DND-41 (cell line): ENCODE measurements around the gene KNCN.

Source experiments
- ATAC-seq: fragments of 200-7000 bp; cut with Tn5 transposase; 3 replicates; pipeline ENCODE4 v1.9.1; 2021; ENCODE audit warnings: low read depth; ENCODE audit not compliant: insufficient read depth
- DNase-seq: peaks from one replicate; pipeline ENCODE4 v3.0.0-alpha.2; 2020
- H2AFZ ChIP-seq: 2 replicates; pipeline ENCODE4 v1.6.0; 2012; ENCODE audit warnings: low read depth, low read length
- H3K27ac ChIP-seq: 2 replicates; pipeline ENCODE4 v1.5.1; 2012; ENCODE audit warnings: low read length, inconsistent platforms
- H3K27me3 ChIP-seq: fragments of 200-600 bp; sonication (generic); 2 replicates; pipeline ENCODE4 v1.6.0; 2012; ENCODE audit warnings: low read length, mild to moderate bottlenecking, inconsistent platforms; ENCODE audit not compliant: insufficient read depth, poor library complexity
- H3K36me3 ChIP-seq: 2 replicates; pipeline ENCODE4 v1.5.1; 2012; ENCODE audit warnings: low read length, inconsistent platforms; ENCODE audit not compliant: insufficient read depth
- H3K4me1 ChIP-seq: 2 replicates; pipeline ENCODE4 v1.5.1; 2012; ENCODE audit warnings: mild to moderate bottlenecking, low read length; ENCODE audit not compliant: insufficient read depth
- H3K4me2 ChIP-seq: 2 replicates; pipeline ENCODE4 v1.6.0; 2012; ENCODE audit warnings: mild to moderate bottlenecking, moderate library complexity, low read length, inconsistent platforms; ENCODE audit not compliant: insufficient read depth
- H3K4me3 ChIP-seq, 2 experiments: fragments of 200-600 bp in 1 of 2; shearing (Covaris generic) in 1 of 2; 2 replicates each; pipeline ENCODE4 v1.5.1; 2012 to 2016; ENCODE audit warnings: inconsistent platforms in 2 of 2, low read length in 2 of 2, mild to moderate bottlenecking in 2 of 2, low read depth in 1 of 2, moderate library complexity in 1 of 2
- H3K79me2 ChIP-seq: 2 replicates; pipeline ENCODE4 v1.6.0; 2012; ENCODE audit warnings: low read length, inconsistent platforms; ENCODE audit not compliant: insufficient read depth
- H3K9ac ChIP-seq: 2 replicates; pipeline ENCODE4 v1.6.0; 2012; ENCODE audit warnings: low read depth, mild to moderate bottlenecking, inconsistent platforms, low read length, moderate library complexity
- H3K9me3 ChIP-seq: 2 replicates; pipeline ENCODE4 v1.5.1; 2012; ENCODE audit warnings: low read length, moderate library complexity, mild to moderate bottlenecking, inconsistent platforms; ENCODE audit not compliant: insufficient read depth, severe bottlenecking
- H4K20me1 ChIP-seq: 2 replicates; pipeline ENCODE4 v1.6.0; 2012; ENCODE audit warnings: low read length; ENCODE audit not compliant: insufficient read depth
- CTCF ChIP-seq: IDR thresholded peaks from 2 replicates; pipeline ENCODE4 v1.5.1; 2012; ENCODE audit warnings: borderline replicate concordance, low read length, moderate library complexity, mild to moderate bottlenecking; ENCODE audit not compliant: poor library complexity, severe bottlenecking; ENCODE audit errors: extremely low read depth
- EZH2 ChIP-seq: IDR thresholded peaks from 3 replicates; pipeline ENCODE4 v1.6.1; 2012; ENCODE audit warnings: borderline replicate concordance, low read depth, mild to moderate bottlenecking, moderate library complexity, low read length, inconsistent platforms; ENCODE audit not compliant: severe bottlenecking

Gene KNCN

GRCh38 chr1:46580140-46580903, 28.9 kb upstream of the KNCN start:
- Histone ChIP-seq H3K4me3 (no peak overlapping the region), H4K20me1 (no peaks in the 10 kb centered on the region), H3K9ac (no peak overlapping the region), H3K27me3 (no peaks in the 10 kb centered on the region), H3K79me2 (no peaks in the 10 kb centered on the region), H3K27ac (no peak overlapping the region), H3K9me3 (no peaks in the 10 kb centered on the region), H3K4me1 (peaks cover 10% of the 10 kb centered on the region), H3K36me3 (peaks cover 22% of the 10 kb centered on the region), H3K4me2 (no peak overlapping the region), H2AFZ (no peak overlapping the region)
- ATAC-seq, result no peak
- TF ChIP-seq EZH2 (no peak), CTCF (no peak)
- DNase-seq, result no peak

- no peak overlapping the region for H3K9ac ChIP-seq
- H3K4me2 ChIP-seq, result no peak overlapping the region
- peaks cover 15% of the 10 kb centered on the region for H3K36me3 ChIP-seq
- H3K9me3 ChIP-seq, result no peaks in the 10 kb centered on the region
- no peak for DNase-seq
- H3K4me1 ChIP-seq, result peaks cover 10% of the 10 kb centered on the region
- TF ChIP-seq EZH2 (no peak), CTCF (no peak)
- no peak for ATAC-seq
- H3K27me3 ChIP-seq, result no peaks in the 10 kb centered on the region
- H2AFZ ChIP-seq, result no peak overlapping the region
- no peaks in the 10 kb centered on the region for H3K79me2 ChIP-seq
- no peaks in the 10 kb centered on the region for H4K20me1 ChIP-seq
- no peak overlapping the region for H3K27ac ChIP-seq
- H3K4me3 ChIP-seq, result no peak overlapping the region
Observed at GRCh38 chr1:46577671-46578070, 26.2 kb upstream of the KNCN start.

GRCh38 chr1:46576596-46576995, 25.1 kb upstream of the KNCN start:
- TF ChIP-seq CTCF (no peak), EZH2 (no peak)
- Histone ChIP-seq H3K9ac (no peak overlapping the region), H3K79me2 (no peaks in the 10 kb centered on the region), H3K4me1 (peaks cover 3% of the 10 kb centered on the region), H3K36me3 (peaks cover 12% of the 10 kb centered on the region), H3K27me3 (no peaks in the 10 kb centered on the region), H3K27ac (no peak overlapping the region), H2AFZ (no peak overlapping the region), H3K4me2 (no peak overlapping the region), H3K9me3 (no peaks in the 10 kb centered on the region), H4K20me1 (no peaks in the 10 kb centered on the region), H3K4me3 (no peak overlapping the region)
- DNase-seq, result no peak
- no peak for ATAC-seq
